Measurements from ENCODE around the gene UBIAD1. TPM values are rescaled to one million over a fixed set of nuclear protein-coding genes. Genes with fewer than 3 reads are reported as not detected.

Gene UBIAD1
- total and polyA plus RNA-seq, 2 donors (not counting 3 experiments of a cell fraction or from before 2014, with no cell fraction given), result 12.7 to 17.8 TPM

- Histone ChIP-seq H3K79me2 (ENCODE audit: control insufficient read depth, insufficient read depth, low read length) (no peaks in the 10 kb centered on the region), H3K9me1 (replicated peaks; ENCODE audit: control insufficient read depth, extremely low read depth, insufficient read depth, low read length) (no peaks in the 10 kb centered on the region), H3K4me1 (ENCODE audit: control insufficient read depth, extremely low read depth, insufficient read depth, low read length) (no peaks in the 10 kb centered on the region), H3K9ac (replicated peaks; ENCODE audit: extremely low read depth, insufficient read depth, low read length) (no peak overlapping the region), H4K20me1 (replicated peaks; ENCODE audit: control insufficient read depth, extremely low read depth, insufficient read depth, low read length) (peaks cover 3% of the 10 kb centered on the region), H2AFZ (ENCODE audit: low read depth, low read length) (no peak overlapping the region), H3K4me3 (replicated peaks in 1 of 3; ENCODE audit: insufficient read depth in 1 of 3, low read depth in 1 of 3, low read length in 3 of 3) (no peak overlapping the region), H3K9me3 (replicated peaks; ENCODE audit: control insufficient read depth, insufficient read depth, low read length) (no peaks in the 10 kb centered on the region), H3K27ac (ENCODE audit: insufficient read depth, low read depth, low read length) (no peak overlapping the region), H3K27me3 (ENCODE audit: control insufficient read depth in 2 of 2, insufficient read depth in 2 of 2, low read length in 2 of 2) (no peaks in the 10 kb centered on the region), H3K4me2 (ENCODE audit: insufficient read depth, low read length) (no peak overlapping the region), H3K36me3 (ENCODE audit: control insufficient read depth in 2 of 2, extremely low read depth in 1 of 2, insufficient read depth in 2 of 2, low read length in 2 of 2) (no peaks in the 10 kb centered on the region)
- no peak for TF ChIP-seq MYC (IDR thresholded peaks at IDR 0.05; ENCODE audit: low read depth, low read length)
- TF ChIP-seq CTCF (IDR thresholded peaks at IDR 0.05; ENCODE audit: extremely low read depth in 1 of 2, insufficient read depth in 1 of 2, low read depth in 1 of 2, low read length in 2 of 2), result no peak
- no peak for TF ChIP-seq POLR2AphosphoS5 (IDR thresholded peaks at IDR 0.05; ENCODE audit: insufficient read depth, low read depth, low read length)
- no peak for TF ChIP-seq FOS (IDR thresholded peaks at IDR 0.05; ENCODE audit: borderline replicate concordance, insufficient read depth, low read length)
- TF ChIP-seq JUN (IDR thresholded peaks at IDR 0.05; ENCODE audit: borderline replicate concordance, insufficient read depth, insufficient read length, low read depth), result no peak
- TF ChIP-seq GATA2 (IDR thresholded peaks at IDR 0.05; ENCODE audit: insufficient read depth, insufficient read length, low read depth, low read length), result no peak
- no peak for TF ChIP-seq EZH2 (IDR thresholded peaks at IDR 0.05; ENCODE audit: borderline replicate concordance, low read depth, low read length, severe bottlenecking)
- no peak for TF ChIP-seq POLR2A (IDR thresholded peaks at IDR 0.05; ENCODE audit: low read depth, low read length)
- TF ChIP-seq MAX (IDR thresholded peaks at IDR 0.05; ENCODE audit: insufficient read depth, insufficient read length), result no peak
- dilution Hi-C loops (cut with MboI; ENCODE audit: extremely low pct_ligation_motif_present, low sequenced_read_pairs) (no loop called here), intact Hi-C loops (cut with micrococcal nuclease) (no loop called here)
- BruUV-seq (replicated peaks), result no TSS peak
- POLR2A ChIA-PET, result no interaction called here
- FAIRE-seq, result no peak
- no peak for DNase-seq (ENCODE audit: low read depth, low spot score)
- CTCF ChIA-PET, result interaction anchor here (0.9 to 1.0 kb wide), 3 partner anchors 12 to 312 kb away, joined by 3 to 4 read pairs (median 4); no protein-coding TSS in a partner anchor
Measured at GRCh38 chr1:11331945-11332546, 59.0 kb downstream of the UBIAD1 start.
